H54 (cell line): ENCODE data around the gene TMEM132E.

Experiments
- DNase-seq: peaks from one replicate; pipeline ENCODE4 v3.0.0; 2011; ENCODE audit warnings: low spot score, mixed read lengths; ENCODE audit not compliant: insufficient read length
- FAIRE-seq: peaks from 3 replicates; lab custom pipeline; 2011; peaks lifted over from hg19 to GRCh38; lab: Jason Lieb, UNC
- POLR2A ChIP-seq: IDR thresholded peaks from 2 replicates; pipeline ENCODE4 v1.6.1; 2011; ENCODE audit warnings: low read depth, mild to moderate bottlenecking, low read length

The TMEM132E gene

DNA sequence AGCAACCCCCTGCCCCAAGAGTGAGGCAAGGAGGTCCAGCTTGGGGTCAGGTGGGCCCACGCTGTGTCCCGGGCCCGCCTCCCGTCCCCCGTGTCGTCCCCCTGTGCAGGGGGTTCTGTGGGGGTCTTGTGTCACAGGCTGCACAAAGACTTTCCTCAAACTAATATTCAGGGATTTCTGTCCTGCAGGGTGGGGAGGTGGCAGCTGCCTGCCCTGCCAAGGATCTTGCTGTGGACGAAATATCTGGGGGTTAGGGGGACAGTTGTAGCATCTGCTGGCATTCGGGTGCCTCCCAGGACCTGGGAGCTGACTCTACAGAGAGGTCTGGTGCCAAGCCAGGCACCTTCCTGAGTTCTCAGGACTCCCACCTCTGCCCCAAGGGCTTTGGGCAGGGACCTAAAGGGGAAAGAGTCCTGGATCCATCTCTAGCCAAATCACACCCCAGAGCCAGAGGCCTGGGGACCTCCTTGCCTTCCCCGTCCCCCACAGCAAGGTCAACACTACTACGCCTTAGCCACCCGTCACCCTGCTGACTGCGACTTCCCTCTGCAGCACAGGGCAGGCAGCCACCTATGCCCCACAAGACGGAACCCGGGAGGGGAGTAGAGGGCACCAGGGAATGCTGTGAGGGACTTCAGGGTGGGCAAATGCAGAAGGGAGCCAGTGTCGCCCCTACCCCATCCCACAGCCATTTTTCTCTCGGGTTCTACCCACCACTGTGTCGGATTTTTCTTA, 59.3 kb downstream of the TMEM132E start:
- no peak for TF ChIP-seq POLR2A
- no peak for DNase-seq
- no peak for FAIRE-seq

DNA sequence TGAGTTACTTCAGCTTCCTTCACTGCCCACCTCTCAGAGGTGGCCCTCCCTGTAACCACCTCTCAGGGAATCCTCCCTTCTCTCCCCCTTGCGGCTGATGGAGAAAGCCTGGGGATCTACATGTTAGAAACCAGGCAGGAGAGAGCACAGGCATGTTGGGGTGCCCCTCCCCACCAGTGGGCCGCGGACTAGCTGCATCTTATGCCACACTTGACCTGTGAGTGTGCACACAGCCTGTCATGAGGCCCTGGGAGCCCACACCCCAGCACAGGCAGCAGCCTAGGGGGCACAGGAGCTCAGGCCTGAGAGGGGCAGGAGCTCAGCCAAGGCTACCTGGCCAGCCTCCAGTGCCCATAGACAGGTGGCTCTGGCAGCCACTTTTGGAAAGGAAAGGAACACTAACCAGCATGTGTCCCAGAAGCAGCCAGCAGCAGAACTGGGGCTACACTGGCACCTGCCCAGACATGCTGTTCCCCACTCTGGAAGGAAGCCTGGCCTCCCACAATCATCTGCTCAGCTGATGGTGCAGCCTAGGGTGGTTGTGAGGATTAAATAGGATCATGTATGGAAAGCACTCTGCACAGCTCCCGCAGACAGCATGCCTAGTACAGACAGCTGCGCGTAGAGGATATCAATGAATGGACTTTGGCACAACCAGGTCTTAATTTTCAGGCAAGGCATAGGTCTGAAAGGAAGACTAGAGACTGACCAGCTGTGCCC, 60.5 kb downstream of the TMEM132E start:
- DNase-seq (no peak), FAIRE-seq (no peak)
- TF ChIP-seq POLR2A: no peak

DNA sequence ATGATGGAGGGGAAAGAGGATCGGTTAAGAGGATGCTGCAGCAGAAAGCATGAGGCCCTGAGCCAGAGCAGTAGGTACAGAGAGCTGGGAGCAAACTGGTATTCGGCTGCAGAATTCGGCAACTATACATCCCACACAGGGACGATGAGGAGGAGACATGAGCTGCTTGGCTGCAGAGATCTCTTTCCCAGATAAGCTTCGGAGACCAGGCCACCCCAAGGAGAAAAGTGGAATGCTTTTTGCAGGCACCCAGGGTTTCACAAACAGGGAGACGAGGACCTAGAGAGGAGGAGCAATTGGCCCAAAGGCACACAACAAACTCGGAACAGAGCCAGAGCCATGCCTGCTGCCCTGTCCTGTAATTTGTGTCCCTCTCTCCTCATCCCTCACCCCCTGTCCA, 62.0 kb downstream of the TMEM132E start:
- no peak for FAIRE-seq
- TF ChIP-seq POLR2A: no peak

DNA sequence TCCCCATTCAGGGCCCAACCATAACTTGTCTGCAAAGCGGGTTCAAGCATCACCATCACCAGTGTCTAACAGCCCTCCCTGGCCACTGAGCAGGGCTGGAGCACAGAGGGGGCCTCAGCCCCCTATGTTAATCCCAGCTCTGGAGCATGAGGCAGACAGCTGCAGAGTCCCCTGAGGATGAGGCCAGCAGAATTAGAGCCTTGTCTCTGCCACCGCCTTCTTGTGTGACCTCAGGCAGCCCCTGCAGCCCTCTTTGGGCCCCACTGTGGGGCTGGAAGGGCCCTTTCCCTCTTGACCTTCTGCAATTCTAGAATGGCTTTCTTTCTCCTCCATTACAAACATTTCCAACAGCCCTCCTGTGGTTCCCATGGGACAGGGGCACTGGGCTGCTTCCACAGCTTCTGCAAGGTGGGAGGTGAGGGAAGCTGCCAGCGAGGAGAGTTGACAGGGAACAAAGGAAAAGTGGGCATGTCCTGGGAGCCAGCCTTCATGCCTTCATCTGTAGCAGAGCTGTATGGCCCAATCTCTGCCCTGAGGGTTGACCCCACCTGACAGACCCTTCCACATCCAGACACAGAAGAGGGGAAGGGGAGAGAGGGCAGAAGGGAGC, 65.7 kb downstream of the TMEM132E start:
- FAIRE-seq (no peak), DNase-seq (no peak)
- no peak for TF ChIP-seq POLR2A

More for the DNA sequence above, 62.0 kb downstream of the TMEM132E start:
- DNase-seq: no peak

DNA sequence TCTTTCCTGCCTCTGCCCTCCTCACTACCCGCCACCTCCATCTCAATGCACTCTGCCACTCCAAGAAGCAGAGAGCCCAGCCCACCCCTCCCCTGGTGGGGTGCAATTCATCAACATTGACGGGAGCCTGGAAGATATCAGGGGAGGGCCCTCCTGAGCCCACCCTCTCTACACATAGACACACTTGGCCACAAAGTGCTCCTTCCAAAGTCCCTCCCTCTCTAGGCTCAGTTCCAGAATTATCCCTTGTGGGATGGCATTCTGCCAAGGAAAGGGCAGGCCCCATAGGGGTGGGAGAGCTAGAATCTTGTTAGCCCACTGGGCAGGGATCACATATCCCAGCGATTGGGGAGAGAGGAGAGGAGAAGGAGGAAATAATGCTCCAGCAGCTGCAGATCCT, 66.2 kb downstream of the TMEM132E start:
- DNase-seq (no peak), FAIRE-seq (no peak)
- no peak for TF ChIP-seq POLR2A

DNA sequence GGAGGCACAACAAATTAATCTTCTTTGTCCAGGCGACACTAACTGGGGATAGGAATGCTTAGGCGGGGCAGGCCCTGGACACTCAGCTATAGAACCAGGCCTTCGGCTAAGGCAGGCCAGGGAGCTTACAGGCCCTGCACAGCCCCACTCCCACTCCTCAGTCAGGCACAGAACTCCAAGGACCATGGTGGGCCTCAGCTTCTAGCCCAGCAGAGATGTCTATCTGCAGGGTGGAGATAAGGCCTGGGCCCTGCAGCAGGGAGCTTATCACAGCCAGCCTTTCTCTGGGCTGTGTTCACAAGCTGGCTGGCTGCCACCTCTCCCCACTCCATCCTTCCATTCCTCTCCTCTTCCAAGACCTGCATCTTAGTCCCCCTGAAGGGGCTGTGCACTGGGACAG, 68.1 kb downstream of the TMEM132E start:
- FAIRE-seq (no peak), DNase-seq (no peak)
- TF ChIP-seq POLR2A: no peak

DNA sequence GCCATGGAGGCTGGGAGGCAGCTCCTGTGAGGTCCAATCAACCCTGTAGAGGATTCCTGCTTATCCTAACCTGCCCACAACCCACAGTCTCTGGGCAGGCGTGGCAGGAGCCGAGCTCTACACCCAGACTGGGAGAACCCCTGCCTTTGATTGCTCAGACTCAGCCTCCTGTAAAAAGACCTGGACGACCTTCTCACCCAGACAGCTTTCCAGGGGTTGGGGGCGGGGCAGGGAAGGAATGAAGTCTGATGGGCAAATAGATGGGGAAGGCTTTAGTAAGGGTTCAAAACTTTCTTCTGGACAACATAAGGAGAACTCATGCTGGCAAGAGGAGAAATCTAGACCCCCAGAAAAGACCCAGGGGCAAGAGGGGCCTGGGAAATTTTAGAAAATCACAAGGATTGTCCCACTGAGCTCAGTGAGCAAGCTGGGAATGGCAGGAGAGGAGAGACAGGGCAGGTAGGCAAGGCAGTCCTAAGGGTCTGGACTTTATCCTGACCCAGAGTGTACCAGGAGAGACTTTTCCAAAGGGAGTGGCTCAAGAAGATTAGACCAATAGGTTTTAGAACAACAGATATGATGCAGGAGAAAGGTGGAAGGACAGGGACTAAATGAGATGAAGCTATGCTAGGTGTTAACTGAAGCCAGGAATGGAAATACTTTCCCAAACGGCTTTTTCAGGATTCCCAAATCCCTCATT, 70.8 kb downstream of the TMEM132E start:
- no peak for TF ChIP-seq POLR2A
- no peak for DNase-seq
- FAIRE-seq: no peak

DNA sequence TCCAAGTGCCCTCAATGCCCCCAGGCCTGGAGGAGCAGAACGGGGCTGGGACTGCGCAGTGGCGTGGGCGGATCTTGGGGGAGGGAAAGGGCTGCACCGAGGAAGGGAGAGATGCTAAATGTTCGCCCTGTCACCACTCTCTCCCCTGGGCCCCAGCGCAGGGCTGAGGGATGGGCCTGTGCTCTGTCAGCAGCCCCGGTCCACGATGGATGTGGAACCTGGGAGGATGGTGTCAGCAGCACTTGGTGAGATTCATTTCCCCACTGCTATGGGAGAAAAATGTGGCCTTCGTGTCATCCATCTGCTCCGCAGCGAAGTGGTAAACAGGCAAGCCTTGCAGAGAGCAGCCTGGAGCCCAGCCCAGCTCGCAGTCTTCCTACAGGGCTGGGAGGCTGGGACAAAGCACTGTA, 72.0 kb downstream of the TMEM132E start:
- TF ChIP-seq POLR2A: no peak
- no peak for FAIRE-seq

DNA sequence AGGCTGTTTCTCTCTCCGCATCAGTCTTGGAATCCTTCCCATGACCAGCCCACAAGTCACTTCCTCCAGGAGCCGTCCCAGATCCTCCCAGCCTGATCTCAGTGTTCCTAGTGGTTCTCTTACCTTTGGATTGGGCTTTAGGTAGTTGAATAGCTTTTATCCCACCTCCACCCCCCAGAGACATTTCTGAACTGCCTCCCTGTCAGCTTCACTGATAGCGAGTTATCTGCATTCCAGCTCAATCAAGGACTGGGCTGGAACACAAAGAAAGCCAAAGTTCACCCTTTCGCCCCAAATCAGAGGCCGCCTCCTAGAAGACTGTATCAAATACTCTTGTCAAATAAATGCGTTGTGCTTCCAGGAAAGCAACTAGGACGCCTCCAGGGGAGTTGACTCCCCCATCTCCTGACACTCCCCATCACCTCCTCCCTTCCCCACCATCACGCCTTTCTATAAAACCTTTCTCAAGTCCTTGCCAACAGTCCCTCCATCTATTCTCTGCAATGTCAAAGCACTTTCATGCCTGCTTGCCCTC, 72.7 kb downstream of the TMEM132E start:
- no peak for DNase-seq
- FAIRE-seq: no peak
- TF ChIP-seq POLR2A: no peak

More for the DNA sequence above, 72.0 kb downstream of the TMEM132E start:
- DNase-seq: no peak

DNA sequence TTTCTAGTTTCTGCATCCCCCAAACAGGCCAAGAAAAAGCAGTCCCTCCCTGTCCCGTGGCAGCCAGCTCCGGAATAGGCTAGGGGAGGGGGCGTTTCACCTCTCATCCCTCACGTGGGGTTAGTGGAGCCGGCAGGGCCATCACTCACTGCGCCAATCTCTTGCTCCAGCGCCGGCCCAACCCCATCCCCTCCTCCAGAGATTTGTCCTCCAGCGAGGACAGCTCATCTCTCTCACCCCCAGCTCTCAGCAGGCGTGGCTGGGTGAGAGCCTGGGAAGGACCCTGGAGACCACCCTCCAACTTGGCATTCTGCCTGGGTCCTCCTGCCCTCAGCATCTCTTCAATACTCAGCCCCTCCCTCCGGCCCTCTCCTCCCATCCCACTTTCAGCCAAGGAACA, 74.1 kb downstream of the TMEM132E start:
- no peak for TF ChIP-seq POLR2A
- FAIRE-seq (no peak), DNase-seq (no peak)

DNA sequence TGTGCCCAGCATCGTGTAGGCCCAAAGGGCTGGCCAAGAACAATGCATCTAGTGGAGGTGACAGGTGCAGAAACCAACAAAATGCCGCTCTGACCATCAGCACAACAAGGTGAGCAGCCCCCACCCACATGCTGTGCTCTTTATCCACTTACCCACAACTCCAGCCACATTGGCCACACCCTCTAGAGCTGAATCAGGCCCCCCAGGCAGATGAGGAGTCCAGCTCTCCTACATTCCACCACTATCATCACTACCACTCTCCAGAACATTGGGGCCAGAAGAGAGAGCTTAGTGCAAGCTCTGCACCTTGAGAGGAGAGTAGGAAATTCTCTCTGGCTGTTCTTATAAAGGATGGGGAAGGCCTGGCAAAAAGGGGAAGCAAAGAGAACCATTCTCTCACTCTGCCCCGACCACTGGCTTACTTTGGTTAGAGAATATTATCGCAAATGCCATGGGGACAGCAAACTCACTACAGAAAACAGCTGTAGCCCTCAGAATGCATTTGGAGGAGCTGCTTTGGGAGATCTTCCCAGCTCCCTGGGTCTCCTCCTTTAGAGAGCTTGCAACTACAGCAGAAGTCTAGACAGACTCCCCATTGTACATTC, 75.0 kb downstream of the TMEM132E start:
- no peak for TF ChIP-seq POLR2A
- DNase-seq (no peak), FAIRE-seq (no peak)

DNA sequence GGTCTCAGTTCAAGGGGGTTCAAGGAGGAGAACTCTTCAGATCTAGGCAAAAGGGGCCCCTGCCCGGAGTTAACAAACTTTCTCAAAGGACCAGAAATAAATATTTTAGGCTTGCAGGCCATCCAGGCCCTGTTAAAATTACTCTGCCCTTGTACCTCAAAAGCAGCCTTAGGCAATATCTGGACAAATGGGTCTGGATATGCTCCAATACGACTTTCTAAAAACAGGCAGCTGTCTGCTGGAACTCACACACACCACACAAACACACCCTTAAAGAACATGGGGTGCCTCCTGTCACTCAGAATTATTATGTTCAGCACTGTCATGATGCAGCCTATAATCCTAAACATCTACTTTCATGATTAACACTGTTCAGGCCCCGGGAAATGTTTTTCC, 75.5 kb downstream of the TMEM132E start:
- DNase-seq: no peak
- no peak for TF ChIP-seq POLR2A
- no peak for FAIRE-seq

DNA sequence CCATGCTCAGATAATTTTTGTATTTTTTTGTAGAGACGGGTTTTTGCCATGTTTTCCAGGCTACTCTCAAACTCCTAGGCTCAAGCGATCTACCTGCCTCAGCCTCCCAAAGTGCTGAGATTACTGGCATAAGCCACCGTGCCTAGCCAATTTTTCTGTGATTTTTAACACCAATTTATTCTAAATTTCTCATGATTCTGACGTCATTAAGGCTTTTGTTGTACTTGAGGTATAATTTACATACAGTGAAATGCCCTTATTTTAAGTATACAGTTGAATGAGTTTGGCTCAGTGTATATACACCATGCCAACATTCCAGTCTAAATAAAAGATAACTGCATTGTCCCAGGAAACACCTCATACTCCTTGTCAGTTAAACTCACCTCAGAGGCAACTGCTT, 77.4 kb downstream of the TMEM132E start:
- FAIRE-seq (no peak), DNase-seq (no peak)
- TF ChIP-seq POLR2A: no peak
